ENCODE data around the gene TEX2.

GRCh38 chr17:64242633-64243032 lies 20.4 kb downstream of the TEX2 start:
- TF ChIP-seq POLR2A (IDR thresholded peaks at IDR 0.05), result no peak
- no peak for TF ChIP-seq CTCF (IDR thresholded peaks at IDR 0.05)
